HG03521 (cell line): ENCODE results near the gene SLX4IP.

Source experiments
- ATAC-seq: cut with Tn5 transposase; IDR thresholded peaks from one replicate; pipeline ENCODE4 v1.9.1; 2021; ENCODE audit warnings: mild to moderate bottlenecking, moderate library complexity; ENCODE audit not compliant: unreplicated experiment

Gene SLX4IP

GRCh38 chr20:10543480-10543879 lies 108.4 kb downstream of the SLX4IP start:
- ATAC-seq, result no peak

- ATAC-seq, result no peak
Observed at GRCh38 chr20:10547276-10548114, 112.4 kb downstream of the SLX4IP start.

- ATAC-seq, result no peak
Observed at GRCh38 chr20:10549511-10549910, 114.4 kb downstream of the SLX4IP start.

GRCh38 chr20:10550204-10551118 lies 115.4 kb downstream of the SLX4IP start:
- ATAC-seq, result no peak

GRCh38 chr20:10551732-10552724 lies 116.9 kb downstream of the SLX4IP start:
- no peak for ATAC-seq

- no peak for ATAC-seq
Observed at GRCh38 chr20:10553326-10553984, 118.3 kb downstream of the SLX4IP start.

- ATAC-seq, result no peak
Observed at GRCh38 chr20:10554285-10554684, 119.2 kb downstream of the SLX4IP start.

- no peak for ATAC-seq
Observed at GRCh38 chr20:10555393-10555792, 120.3 kb downstream of the SLX4IP start.

- no peak for ATAC-seq
Observed at GRCh38 chr20:10555865-10556308, 120.8 kb downstream of the SLX4IP start.

- ATAC-seq, result no peak
Observed at GRCh38 chr20:10556519-10557083, 121.5 kb downstream of the SLX4IP start.

GRCh38 chr20:10557685-10558084 lies 122.6 kb downstream of the SLX4IP start:
- no peak for ATAC-seq

- ATAC-seq, result peak; percentile 90
Observed at GRCh38 chr20:10558635-10559187, 123.6 kb downstream of the SLX4IP start.

- ATAC-seq, result no peak
Observed at GRCh38 chr20:10559266-10559665, 124.2 kb downstream of the SLX4IP start.

GRCh38 chr20:10560686-10561085 lies 125.6 kb downstream of the SLX4IP start:
- ATAC-seq, result no peak

- no peak for ATAC-seq
Observed at GRCh38 chr20:10561302-10561701, 126.2 kb downstream of the SLX4IP start.

- ATAC-seq, result no peak
Observed at GRCh38 chr20:10562899-10563298, 127.8 kb downstream of the SLX4IP start.

- no peak for ATAC-seq
Observed at GRCh38 chr20:10563935-10564492, 128.9 kb downstream of the SLX4IP start.

GRCh38 chr20:10565191-10565921 lies 130.3 kb downstream of the SLX4IP start:
- ATAC-seq, result no peak
